Right lobe of liver (tissue), 4 donors: ENCODE data around the gene CFAP90.

Source experiments
- POLR2A ChIP-seq: fragments of 450-650 bp; IDR thresholded peaks from one replicate; pipeline ENCODE4 v1.6.1; 2017; ENCODE audit warnings: antibody characterized with exemption, mild to moderate bottlenecking
- TF ChIP-seq, protein P1 (sequence below), 4 donors: fragments of 200-600 bp in 3 of 4; fragments of 450-650 bp in 1 of 4; IDR thresholded peaks; one replicate each; pipeline versions ENCODE4 v1.5.1 to v1.8.0; 2016 to 2022; ENCODE audit warnings: antibody characterized with exemption in 4 of 4, mild to moderate bottlenecking in 2 of 4
- donor health status: DM: no; HTN: no; CAD: no.
- donor health status: DM: no; HTN: no; CAD: no.
- donor health status: DM: no; HTN: yes; CAD: no.

- TF ChIP-seq, protein P1, sequence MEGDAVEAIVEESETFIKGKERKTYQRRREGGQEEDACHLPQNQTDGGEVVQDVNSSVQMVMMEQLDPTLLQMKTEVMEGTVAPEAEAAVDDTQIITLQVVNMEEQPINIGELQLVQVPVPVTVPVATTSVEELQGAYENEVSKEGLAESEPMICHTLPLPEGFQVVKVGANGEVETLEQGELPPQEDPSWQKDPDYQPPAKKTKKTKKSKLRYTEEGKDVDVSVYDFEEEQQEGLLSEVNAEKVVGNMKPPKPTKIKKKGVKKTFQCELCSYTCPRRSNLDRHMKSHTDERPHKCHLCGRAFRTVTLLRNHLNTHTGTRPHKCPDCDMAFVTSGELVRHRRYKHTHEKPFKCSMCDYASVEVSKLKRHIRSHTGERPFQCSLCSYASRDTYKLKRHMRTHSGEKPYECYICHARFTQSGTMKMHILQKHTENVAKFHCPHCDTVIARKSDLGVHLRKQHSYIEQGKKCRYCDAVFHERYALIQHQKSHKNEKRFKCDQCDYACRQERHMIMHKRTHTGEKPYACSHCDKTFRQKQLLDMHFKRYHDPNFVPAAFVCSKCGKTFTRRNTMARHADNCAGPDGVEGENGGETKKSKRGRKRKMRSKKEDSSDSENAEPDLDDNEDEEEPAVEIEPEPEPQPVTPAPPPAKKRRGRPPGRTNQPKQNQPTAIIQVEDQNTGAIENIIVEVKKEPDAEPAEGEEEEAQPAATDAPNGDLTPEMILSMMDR (IDR thresholded peaks at IDR 0.05): peak in 1 of 4 donors; percentile 22
- TF ChIP-seq POLR2A: no peak
Observed at GRCh38 chr5:7849681-7850394, 1.1 kb downstream of the CFAP90 start.
